ENCODE data around the gene SEL1L. TPM values are rescaled to one million over a fixed set of nuclear protein-coding genes. Genes with fewer than 3 reads are reported as not detected.

SEL1L gene
- total RNA-seq, 1 donor from 2014 or later = 140 TPM

GRCh38 chr14:81525129-81525528, 8.5 kb downstream of the SEL1L start:
- DNase-seq (ENCODE audit: extremely low spot score, unreplicated experiment) = no peak
- Mint-ChIP-seq H3K27me3 (ENCODE audit: unreplicated experiment) (no peaks in the 10 kb centered on the region), H3K9me3 (ENCODE audit: unreplicated experiment) (no peaks in the 10 kb centered on the region), H3K4me3 (ENCODE audit: unreplicated experiment) (no peak overlapping the region), H3K36me3 (ENCODE audit: unreplicated experiment) (peaks cover 48% of the 10 kb centered on the region), H3K4me1 (ENCODE audit: unreplicated experiment) (peaks cover 18% of the 10 kb centered on the region), H3K27ac (ENCODE audit: unreplicated experiment) (no peak overlapping the region)
- no peak for TF ChIP-seq CTCF (IDR thresholded peaks at IDR 0.05)

GRCh38 chr14:81523616-81524015, 10.0 kb downstream of the SEL1L start:
- TF ChIP-seq CTCF (IDR thresholded peaks at IDR 0.05) = no peak
- DNase-seq (ENCODE audit: extremely low spot score, unreplicated experiment) = no peak
- no peaks in the 10 kb centered on the region for H3K27me3 Mint-ChIP-seq (ENCODE audit: unreplicated experiment)
- H3K4me1 Mint-ChIP-seq (ENCODE audit: unreplicated experiment) = peaks cover 14% of the 10 kb centered on the region
- H3K36me3 Mint-ChIP-seq (ENCODE audit: unreplicated experiment) = peaks cover 48% of the 10 kb centered on the region
- H3K9me3 Mint-ChIP-seq (ENCODE audit: unreplicated experiment) = no peaks in the 10 kb centered on the region
- no peak overlapping the region for H3K4me3 Mint-ChIP-seq (ENCODE audit: unreplicated experiment)
- H3K27ac Mint-ChIP-seq (ENCODE audit: unreplicated experiment) = no peak overlapping the region

- Mint-ChIP-seq H3K27ac (ENCODE audit: unreplicated experiment) (no peak overlapping the region), H3K9me3 (ENCODE audit: unreplicated experiment) (no peaks in the 10 kb centered on the region), H3K4me3 (ENCODE audit: unreplicated experiment) (no peak overlapping the region), H3K27me3 (ENCODE audit: unreplicated experiment) (no peaks in the 10 kb centered on the region), H3K4me1 (ENCODE audit: unreplicated experiment) (peaks cover 11% of the 10 kb centered on the region), H3K36me3 (ENCODE audit: unreplicated experiment) (peaks cover 46% of the 10 kb centered on the region)
- no peak for TF ChIP-seq CTCF (IDR thresholded peaks at IDR 0.05)
- no peak for DNase-seq (ENCODE audit: extremely low spot score, unreplicated experiment)
Observed at GRCh38 chr14:81523016-81523415, 10.6 kb downstream of the SEL1L start.

- peaks cover 24% of the 10 kb centered on the region for H3K4me1 Mint-ChIP-seq (ENCODE audit: unreplicated experiment)
- no peak for TF ChIP-seq CTCF (IDR thresholded peaks at IDR 0.05)
Observed at GRCh38 chr14:81521356-81521755, 12.3 kb downstream of the SEL1L start.

GRCh38 chr14:81519200-81520011, 14.2 kb downstream of the SEL1L start:
- Mint-ChIP-seq H3K27me3 (ENCODE audit: unreplicated experiment) (no peaks in the 10 kb centered on the region), H3K4me1 (ENCODE audit: unreplicated experiment) (peaks cover 24% of the 10 kb centered on the region), H3K9me3 (ENCODE audit: unreplicated experiment) (no peaks in the 10 kb centered on the region), H3K4me3 (ENCODE audit: unreplicated experiment) (no peak overlapping the region), H3K36me3 (ENCODE audit: unreplicated experiment) (peaks cover 39% of the 10 kb centered on the region), H3K27ac (ENCODE audit: unreplicated experiment) (peak overlapping the region; percentile 50)
- no peak for TF ChIP-seq CTCF (IDR thresholded peaks at IDR 0.05)
- no peak for DNase-seq (ENCODE audit: extremely low spot score, unreplicated experiment)

More at GRCh38 chr14:81521356-81521755, 12.3 kb downstream of the SEL1L start:
- Mint-ChIP-seq H3K4me3 (ENCODE audit: unreplicated experiment) (no peak overlapping the region), H3K27me3 (ENCODE audit: unreplicated experiment) (no peaks in the 10 kb centered on the region), H3K9me3 (ENCODE audit: unreplicated experiment) (no peaks in the 10 kb centered on the region), H3K27ac (ENCODE audit: unreplicated experiment) (no peak overlapping the region), H3K36me3 (ENCODE audit: unreplicated experiment) (peaks cover 40% of the 10 kb centered on the region)
- DNase-seq (ENCODE audit: extremely low spot score, unreplicated experiment) = no peak
